HepG2 (cell line): ENCODE measurements around the gene SLC9A1. TPM values are rescaled to one million over a fixed set of nuclear protein-coding genes. Genes with fewer than 3 reads are reported as not detected.

Experiments
- ATAC-seq: fragments of 200-7000 bp; cut with Tn5 transposase; 3 replicates; pipeline ENCODE4 v1.9.1; 2020; ENCODE audit warnings: mild to moderate bottlenecking, moderate library complexity
- BruUV-seq: library from RNA; stranded (reverse); fragments of 400-500 nt; replicated peaks from 2 replicates; lab custom pipeline; 2021; lab: Mats Ljungman, UMichigan
- CTCF ChIA-PET: fragments of 300-600 bp; formaldehyde crosslinking; extraction: SDS; loops from one replicate; lab custom pipeline; 2021; ENCODE audit warnings: low total read pairs, inconsistent platforms, low intra/inter-chr PET ratio; lab: Yijun Ruan, JAX
- POLR2A ChIA-PET: fragments of 350-600 bp; sonication (Branson Sonifier 250); formaldehyde crosslinking; loops from one replicate; lab custom pipeline; 2020; ENCODE audit warnings: antibody characterized with exemption, inconsistent platforms; lab: Yijun Ruan, JAX
- DNase-seq: peaks from one replicate; pipeline ENCODE4 v3.0.0-alpha.2; 2015; ENCODE audit warnings: low spot score
- FAIRE-seq: peaks from 3 replicates; lab custom pipeline; 2011; peaks lifted over from hg19 to GRCh38; lab: Jason Lieb, UNC
- H2AFZ ChIP-seq: one replicate; pipeline ENCODE4 v1.6.1; 2011; ENCODE audit warnings: low read length, inconsistent platforms
- H3K27ac ChIP-seq: fragments of 300-600 bp; 3 replicates; pipeline ENCODE4 v1.8.0; 2011; ENCODE audit warnings: mixed run types, mild to moderate bottlenecking, mixed read lengths, low read length, inconsistent platforms; ENCODE audit not compliant: insufficient read depth; ENCODE audit errors: extremely low read length
- H3K27me3 ChIP-seq, 2 experiments: fragments of 200-600 bp in 1 of 2; 2 replicates in 1 of 2; 3 replicates in 1 of 2; pipeline versions ENCODE4 v1.6.0 to v1.8.0; 2011; ENCODE audit warnings: low read length in 2 of 2, mild to moderate bottlenecking in 2 of 2, moderate library complexity in 2 of 2, inconsistent platforms in 1 of 2; ENCODE audit not compliant: insufficient read depth in 2 of 2, control insufficient read depth in 1 of 2
- H3K36me3 ChIP-seq, 2 experiments: fragments of 200-600 bp in 1 of 2; replicated peaks in 1 of 2; 2 replicates in 1 of 2; 3 replicates in 1 of 2; pipeline versions ENCODE4 v1.5.1 to v1.8.0; 2011; ENCODE audit warnings: low read length in 2 of 2, inconsistent platforms in 1 of 2; ENCODE audit not compliant: insufficient read depth in 2 of 2, control insufficient read depth in 1 of 2
- H3K4me1 ChIP-seq: 2 replicates; pipeline ENCODE4 v1.5.1; 2012; ENCODE audit warnings: low read length, inconsistent platforms; ENCODE audit not compliant: insufficient read depth
- H3K4me2 ChIP-seq: 2 replicates; pipeline ENCODE4 v1.6.0; 2011; ENCODE audit warnings: low read depth, low read length, inconsistent platforms
- H3K4me3 ChIP-seq, 3 experiments: fragments of 200-600 bp in 1 of 3; sonication (generic), shearing (Covaris generic) in 1 of 3; replicated peaks in 1 of 3; 2 replicates each; pipeline ENCODE4 v1.5.1; 2011 to 2016; ENCODE audit warnings: low read length in 3 of 3, inconsistent platforms in 2 of 3, low read depth in 2 of 3, mild to moderate bottlenecking in 2 of 3, control low read depth in 1 of 3, mixed read lengths in 1 of 3; ENCODE audit not compliant: insufficient read depth in 1 of 3
- H3K79me2 ChIP-seq: one replicate; pipeline ENCODE4 v1.6.1; 2011; ENCODE audit warnings: low read length, inconsistent platforms; ENCODE audit not compliant: insufficient read depth
- H3K9ac ChIP-seq: 2 replicates; pipeline ENCODE4 v1.6.0; 2011; ENCODE audit warnings: mild to moderate bottlenecking, low read depth, low read length, inconsistent platforms; ENCODE audit not compliant: insufficient read depth
- H3K9me3 ChIP-seq: 2 replicates; pipeline ENCODE4 v1.5.1; 2012; ENCODE audit warnings: mild to moderate bottlenecking, low read length
- H4K20me1 ChIP-seq: 2 replicates; pipeline ENCODE4 v1.6.0; 2011; ENCODE audit warnings: inconsistent platforms, mild to moderate bottlenecking, low read length, moderate library complexity; ENCODE audit not compliant: insufficient read depth
- AGO2 ChIP-seq: fragments of 200-400 bp; formaldehyde crosslinking; optimal IDR thresholded peaks from 2 replicates; pipeline ENCODE3; 2017; ENCODE audit warnings: mild to moderate bottlenecking, low read depth, low read length, moderate library complexity
- ATAD3A ChIP-seq: sonication (generic); formaldehyde crosslinking; IDR thresholded peaks from 2 replicates; pipeline ENCODE4 v1.4.0; 2020; ENCODE audit warnings: missing genetic modification reagents
- CC2D1A ChIP-seq: sonication (generic); formaldehyde crosslinking; IDR thresholded peaks from 2 replicates; pipeline ENCODE4 v1.8.1; 2023; ENCODE audit warnings: mild to moderate bottlenecking, missing genetic modification reagents
- ZNF17 ChIP-seq: sonication (generic); formaldehyde crosslinking; IDR thresholded peaks from 2 replicates; pipeline ENCODE4 v1.5.0; 2020; ENCODE audit warnings: mild to moderate bottlenecking, missing genetic modification reagents
- ZNF746 ChIP-seq: sonication (generic); formaldehyde crosslinking; IDR thresholded peaks from 2 replicates; pipeline ENCODE4 v1.8.0; 2022; ENCODE audit warnings: mild to moderate bottlenecking, missing genetic modification reagents
- ZNF747 ChIP-seq: sonication (generic); formaldehyde crosslinking; IDR thresholded peaks from 2 replicates; pipeline ENCODE4 v1.8.1; 2023; ENCODE audit warnings: missing genetic modification reagents, mild to moderate bottlenecking, borderline replicate concordance
- ZNF768 ChIP-seq: sonication (generic); formaldehyde crosslinking; IDR thresholded peaks from 2 replicates; pipeline ENCODE4 v1.4.0; 2020; ENCODE audit warnings: missing genetic modification reagents
- ZNF83 ChIP-seq: sonication (generic); formaldehyde crosslinking; IDR thresholded peaks from 2 replicates; pipeline ENCODE4 v1.4.0; 2020; ENCODE audit warnings: missing genetic modification reagents, mild to moderate bottlenecking, borderline replicate concordance
- WGBS: methylation state at CpG from one replicate; pipeline ENCODE4 v1.1.6; 2017; ENCODE audit warnings: low lambda C conversion rate; 5-methylcytosine and 5-hydroxymethylcytosine counted together
- in situ Hi-C: cut with HindIII; loops from 2 replicates; pipeline ENCODE4 v1.10.0; 2017; ENCODE audit warnings: low pct_unique_long_range_greater_than_20kb; ENCODE audit not compliant: extremely low pct_ligation_motif_present
- intact Hi-C: fragments of 100-400 bp; cut with micrococcal nuclease; formaldehyde crosslinking; loops from one replicate; pipeline ENCODE4 v1.10.0; 2022; ENCODE audit not compliant: unreplicated experiment
- polyA plus RNA-seq, 8 experiments: library from polyadenylated mRNA; depleted of rRNA in 3 of 8; stranded (reverse) in 7 of 8; unstranded in 1 of 8; fragments of >200 nt; fragmentation: Illumina TruSeq in 4 of 8; extraction: Trizol in 4 of 8; gene quantifications; 2 replicates each; pipeline versions ENCODE4 v1.2.1 to v1.2.3, GENCODE V29; 2011 to 2016; ENCODE audit warnings: low read depth in 4 of 8, missing spikeins in 1 of 8, mixed read lengths in 1 of 8; ENCODE audit not compliant: insufficient read depth in 1 of 8
- total RNA-seq, 5 experiments: library from RNA; depleted of rRNA; stranded (reverse); fragments of >200 nt; fragmentation: Illumina TruSeq; extraction: Trizol; gene quantifications; 2 replicates each; pipeline ENCODE4 v1.2.3, GENCODE V29; 2016; ENCODE audit warnings: low read depth in 1 of 5
- TF ChIP-seq, protein P1 (sequence below): sonication (generic); formaldehyde crosslinking; IDR thresholded peaks from 2 replicates; pipeline ENCODE4 v1.5.1; 2020; ENCODE audit warnings: mild to moderate bottlenecking, missing genetic modification reagents, moderate library complexity
- TF ChIP-seq, protein P2 (sequence below): IDR thresholded peaks from 2 replicates; pipeline ENCODE4 v1.6.1; 2016; ENCODE audit warnings: control low read depth
- TF ChIP-seq, protein P3 (sequence below): sonication (generic); formaldehyde crosslinking; IDR thresholded peaks from 2 replicates; pipeline ENCODE4 v1.4.0; 2020; ENCODE audit warnings: mild to moderate bottlenecking, missing genetic modification reagents

SLC9A1 gene
- total and polyA plus RNA-seq, 2 of the 13 experiments (the other 11 are each of a cell fraction or from before 2014, with no cell fraction given): 1.4 to 2.9 TPM

DNA sequence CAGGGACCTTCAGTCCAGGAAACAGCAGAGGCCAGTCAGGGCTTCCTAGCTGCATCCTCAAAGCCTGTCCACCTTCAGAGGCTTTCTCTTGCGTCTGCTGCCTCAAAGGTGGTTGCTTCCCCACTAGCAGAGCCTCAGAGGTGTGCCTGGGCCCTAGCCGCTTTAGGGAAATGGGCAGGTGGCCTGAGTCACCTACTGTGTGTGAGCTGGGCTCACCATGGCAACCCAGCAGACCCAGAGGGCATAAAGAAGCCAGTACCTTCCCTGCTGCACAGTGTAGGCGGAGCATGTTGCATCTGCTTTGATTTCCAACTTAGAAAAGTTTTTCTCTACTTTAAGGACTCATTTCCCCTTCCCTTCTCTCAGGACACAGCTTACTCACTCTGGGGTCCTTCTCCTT lies 12.5 kb downstream of the SLC9A1 start:
- H3K79me2 ChIP-seq: no peaks in the 10 kb centered on the region
- no peak overlapping the region for H2AFZ ChIP-seq
- no TSS peak for BruUV-seq
- TF ChIP-seq ZNF83 (CRISPR knock-in tag) (no peak), ZNF746 (CRISPR knock-in tag) (no peak), ATAD3A (no peak), ZNF747 (no peak), AGO2 (no peak), ZNF768 (no peak), ZNF17 (CRISPR knock-in tag) (no peak), CC2D1A (no peak)
- TF ChIP-seq, protein P1, sequence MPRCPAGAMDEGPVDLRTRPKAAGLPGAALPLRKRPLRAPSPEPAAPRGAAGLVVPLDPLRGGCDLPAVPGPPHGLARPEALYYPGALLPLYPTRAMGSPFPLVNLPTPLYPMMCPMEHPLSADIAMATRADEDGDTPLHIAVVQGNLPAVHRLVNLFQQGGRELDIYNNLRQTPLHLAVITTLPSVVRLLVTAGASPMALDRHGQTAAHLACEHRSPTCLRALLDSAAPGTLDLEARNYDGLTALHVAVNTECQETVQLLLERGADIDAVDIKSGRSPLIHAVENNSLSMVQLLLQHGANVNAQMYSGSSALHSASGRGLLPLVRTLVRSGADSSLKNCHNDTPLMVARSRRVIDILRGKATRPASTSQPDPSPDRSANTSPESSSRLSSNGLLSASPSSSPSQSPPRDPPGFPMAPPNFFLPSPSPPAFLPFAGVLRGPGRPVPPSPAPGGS (CRISPR knock-in tag): no peak
- TF ChIP-seq, protein P2, sequence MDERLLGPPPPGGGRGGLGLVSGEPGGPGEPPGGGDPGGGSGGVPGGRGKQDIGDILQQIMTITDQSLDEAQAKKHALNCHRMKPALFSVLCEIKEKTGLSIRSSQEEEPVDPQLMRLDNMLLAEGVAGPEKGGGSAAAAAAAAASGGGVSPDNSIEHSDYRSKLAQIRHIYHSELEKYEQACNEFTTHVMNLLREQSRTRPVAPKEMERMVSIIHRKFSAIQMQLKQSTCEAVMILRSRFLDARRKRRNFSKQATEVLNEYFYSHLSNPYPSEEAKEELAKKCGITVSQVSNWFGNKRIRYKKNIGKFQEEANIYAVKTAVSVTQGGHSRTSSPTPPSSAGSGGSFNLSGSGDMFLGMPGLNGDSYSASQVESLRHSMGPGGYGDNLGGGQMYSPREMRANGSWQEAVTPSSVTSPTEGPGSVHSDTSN (CRISPR knock-in tag): no peak
- TF ChIP-seq, protein P3, sequence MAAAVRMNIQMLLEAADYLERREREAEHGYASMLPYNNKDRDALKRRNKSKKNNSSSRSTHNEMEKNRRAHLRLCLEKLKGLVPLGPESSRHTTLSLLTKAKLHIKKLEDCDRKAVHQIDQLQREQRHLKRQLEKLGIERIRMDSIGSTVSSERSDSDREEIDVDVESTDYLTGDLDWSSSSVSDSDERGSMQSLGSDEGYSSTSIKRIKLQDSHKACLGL (CRISPR knock-in tag): no peak
- ChIA-PET CTCF (no interaction called here), POLR2A (interaction anchor here (7.4 kb wide), 1 partner anchor 11 kb away, joined by 40 read pairs; the partner anchor contains the start of gene SLC9A1)
- H3K27ac ChIP-seq: no peak overlapping the region
- H3K36me3 ChIP-seq: no peaks in the 10 kb centered on the region
- no peak for ATAC-seq
- no peaks in the 10 kb centered on the region for H4K20me1 ChIP-seq
- H3K27me3 ChIP-seq: no peaks in the 10 kb centered on the region
- FAIRE-seq: no peak
- intact Hi-C loops (no loop called here), in situ Hi-C loops (no loop called here)
- H3K4me2 ChIP-seq: no peak overlapping the region
- no peak for DNase-seq
- WGBS: 100% methylated on average over 2 of the region's 3 CpGs
- H3K4me3 ChIP-seq: no peak overlapping the region
- no peak overlapping the region for H3K9ac ChIP-seq
- no peaks in the 10 kb centered on the region for H3K9me3 ChIP-seq
- peaks cover 9% of the 10 kb centered on the region for H3K4me1 ChIP-seq
